ENCODE results near the gene ZNF384.

GRCh38 chr12:6640497-6640896, 48.7 kb downstream of the ZNF384 start:
- TF ChIP-seq BCL3 (IDR thresholded peaks at IDR 0.05; ENCODE audit: borderline replicate concordance, insufficient read depth, low read depth, low read length, poor library complexity, severe bottlenecking) (no peak), CTCF (IDR thresholded peaks at IDR 0.05 in 2 of 3, conservative IDR thresholded peaks at IDR 0.05 in 1 of 3; ENCODE audit: control insufficient read depth in 2 of 3, extremely low read depth in 1 of 3, insufficient read depth in 1 of 3, low read depth in 3 of 3, low read length in 3 of 3) (no peak)
